DMS79 (cell line): ENCODE results near the gene NKD1.

Experiments
- DNase-seq: peaks from one replicate; lab custom pipeline; 2025; lab: John Stamatoyannopoulos, UW

NKD1 gene

GRCh38 chr16:50601341-50601740 is 53.1 kb downstream of the NKD1 start:
- no peak for DNase-seq

GRCh38 chr16:50602126-50602525 is 53.9 kb downstream of the NKD1 start:
- DNase-seq: no peak

- DNase-seq: no peak
Observed at GRCh38 chr16:50602531-50603205, 54.5 kb downstream of the NKD1 start.

GRCh38 chr16:50603206-50604064 is 55.2 kb downstream of the NKD1 start:
- DNase-seq: no peak

- no peak for DNase-seq
Observed at GRCh38 chr16:50604065-50604418, 55.8 kb downstream of the NKD1 start.

GRCh38 chr16:50604610-50605009 is 56.4 kb downstream of the NKD1 start:
- DNase-seq: no peak

GRCh38 chr16:50605733-50606430 is 57.7 kb downstream of the NKD1 start:
- no peak for DNase-seq

GRCh38 chr16:50606431-50607050 is 58.3 kb downstream of the NKD1 start:
- DNase-seq: no peak

- no peak for DNase-seq
Observed at GRCh38 chr16:50607051-50607431, 58.8 kb downstream of the NKD1 start.

GRCh38 chr16:50607447-50607846 is 59.3 kb downstream of the NKD1 start:
- DNase-seq: no peak

GRCh38 chr16:50607970-50608557 is 59.9 kb downstream of the NKD1 start:
- no peak for DNase-seq

- DNase-seq: no peak
Observed at GRCh38 chr16:50609049-50609448, 60.9 kb downstream of the NKD1 start.

GRCh38 chr16:50609471-50609870 is 61.3 kb downstream of the NKD1 start:
- no peak for DNase-seq

- DNase-seq: no peak
Observed at GRCh38 chr16:50610331-50611262, 62.4 kb downstream of the NKD1 start.

- DNase-seq: no peak
Observed at GRCh38 chr16:50611332-50611934, 63.2 kb downstream of the NKD1 start.

- DNase-seq: no peak
Observed at GRCh38 chr16:50611995-50612848, 64.0 kb downstream of the NKD1 start.

GRCh38 chr16:50612849-50613198 is 64.6 kb downstream of the NKD1 start:
- no peak for DNase-seq

- no peak for DNase-seq
Observed at GRCh38 chr16:50613281-50613963, 65.2 kb downstream of the NKD1 start.

- DNase-seq: no peak
Observed at GRCh38 chr16:50613964-50614474, 65.8 kb downstream of the NKD1 start.
